ENCODE data around the gene CALM1.

CALM1 gene

GRCh38 chr14:90409209-90409730, 12.4 kb downstream of the CALM1 start:
- peak; percentile 95 for DNase-seq (ENCODE audit: low read depth)

GRCh38 chr14:90412058-90412457, 15.2 kb downstream of the CALM1 start:
- DNase-seq (ENCODE audit: low read depth), result no peak

GRCh38 chr14:90416720-90417119, 19.9 kb downstream of the CALM1 start:
- DNase-seq (ENCODE audit: low read depth), result no peak

- no peak for DNase-seq (ENCODE audit: low read depth)
These were observed 21.2 kb downstream of the CALM1 start for GRCh38 chr14:90418053-90418452.

- DNase-seq (ENCODE audit: low read depth), result peak; percentile 80
These were observed 22.4 kb downstream of the CALM1 start for GRCh38 chr14:90419200-90419599.

- DNase-seq (ENCODE audit: low read depth), result no peak
These were observed 24.3 kb downstream of the CALM1 start for GRCh38 chr14:90421001-90421631.

GRCh38 chr14:90421632-90422020, 24.8 kb downstream of the CALM1 start:
- no peak for DNase-seq (ENCODE audit: low read depth)

- DNase-seq (ENCODE audit: low read depth), result no peak
These were observed 26.3 kb downstream of the CALM1 start for GRCh38 chr14:90423166-90423565.

GRCh38 chr14:90424075-90424474, 27.2 kb downstream of the CALM1 start:
- no peak for DNase-seq (ENCODE audit: low read depth)

- no peak for DNase-seq (ENCODE audit: low read depth)
These were observed 28.0 kb downstream of the CALM1 start for GRCh38 chr14:90424686-90425372.

GRCh38 chr14:90425373-90425879, 28.6 kb downstream of the CALM1 start:
- DNase-seq (ENCODE audit: low read depth), result no peak

GRCh38 chr14:90426031-90426540, 29.3 kb downstream of the CALM1 start:
- no peak for DNase-seq (ENCODE audit: low read depth)

- no peak for DNase-seq (ENCODE audit: low read depth)
These were observed 29.8 kb downstream of the CALM1 start for GRCh38 chr14:90426663-90427062.

GRCh38 chr14:90427848-90428426, 31.1 kb downstream of the CALM1 start:
- DNase-seq (ENCODE audit: low read depth), result no peak

- no peak for DNase-seq (ENCODE audit: low read depth)
These were observed 31.8 kb downstream of the CALM1 start for GRCh38 chr14:90428676-90429075.

GRCh38 chr14:90429236-90429635, 32.4 kb downstream of the CALM1 start:
- no peak for DNase-seq (ENCODE audit: low read depth)

GRCh38 chr14:90429754-90430153, 32.9 kb downstream of the CALM1 start:
- DNase-seq (ENCODE audit: low read depth), result no peak

- DNase-seq (ENCODE audit: low read depth), result no peak
These were observed 37.7 kb downstream of the CALM1 start for GRCh38 chr14:90434370-90435020.

- no peak for DNase-seq (ENCODE audit: low read depth)
These were observed 42.0 kb downstream of the CALM1 start for GRCh38 chr14:90438841-90439240.

- DNase-seq (ENCODE audit: low read depth), result no peak
These were observed 43.2 kb downstream of the CALM1 start for GRCh38 chr14:90440021-90440451.

GRCh38 chr14:90440592-90440991, 43.8 kb downstream of the CALM1 start:
- DNase-seq (ENCODE audit: low read depth), result no peak

- DNase-seq (ENCODE audit: low read depth), result no peak
These were observed 45.6 kb downstream of the CALM1 start for GRCh38 chr14:90442388-90442787.
